Adrenal gland (tissue), 12 donors: ENCODE measurements around the gene BEST1. TPM values are rescaled to one million over a fixed set of nuclear protein-coding genes. Genes with fewer than 3 reads are reported as not detected.

Source experiments
- DNase-seq, 7 donors: peaks; one replicate each; pipeline ENCODE4 v3.0.0-alpha.2; 2019 to 2020
- H3K27ac ChIP-seq, 5 donors: fragments of 200-600 bp; sonication (generic) in 4 of 5; 1 replicate in 3 of 5; 2 replicates in 2 of 5; pipeline versions ENCODE4 v1.5.1 to v1.8.0; 2016 to 2020; ENCODE audit warnings: mild to moderate bottlenecking in 1 of 5
- H3K27me3 ChIP-seq: fragments of 200-600 bp; 2 replicates; pipeline ENCODE4 v1.8.0; 2021
- H3K36me3 ChIP-seq, 2 donors: fragments of 200-600 bp; replicated peaks in 1 of 2; 1 replicate in 1 of 2; 2 replicates in 1 of 2; pipeline versions ENCODE4 v1.5.1 to v1.8.0; 2018 to 2022
- H3K4me1 ChIP-seq, 2 donors: fragments of 200-600 bp; replicated peaks in 1 of 2; 1 replicate in 1 of 2; 2 replicates in 1 of 2; pipeline versions ENCODE4 v1.5.1 to v1.8.0; 2018 to 2021
- H3K4me3 ChIP-seq, 4 donors: fragments of 200-600 bp; sonication (generic) in 3 of 4; one replicate each; pipeline ENCODE4 v1.5.1; 2016 to 2018
- H3K9me3 ChIP-seq, 3 donors: fragments of 200-600 bp; sonication (generic) in 1 of 3; replicated peaks in 1 of 3; 1 replicate in 2 of 3; 2 replicates in 1 of 3; pipeline versions ENCODE4 v1.5.1 to v1.8.0; 2016 to 2021
- POLR2A ChIP-seq, 2 donors: fragments of 450-650 bp; IDR thresholded peaks; one replicate each; pipeline ENCODE4 v1.6.1; 2017; ENCODE audit warnings: antibody characterized with exemption in 2 of 2, mild to moderate bottlenecking in 2 of 2, moderate library complexity in 1 of 2
- WGBS, 4 donors: extraction: QIAGEN DNeasy Blood & Tissue Kit in 2 of 4; methylation state at CpG; one replicate each; pipeline versions ENCODE4 v1.1.5 to v1.1.7; 2013 to 2017; 5-methylcytosine and 5-hydroxymethylcytosine counted together
- intact Hi-C, 2 donors: fragments of 100-400 bp; cut with DNase I; formaldehyde crosslinking; loops; one replicate each; pipeline versions ENCODE4 v1.14.1 to v1.15.0; 2022 to 2023
- polyA plus RNA-seq, 3 donors: library from polyadenylated mRNA; stranded (reverse); fragments of 200-250 nt in 2 of 3; fragments of 350-450 nt in 1 of 3; fragmentation: Illumina TruSeq in 1 of 3; extraction: RNeasy Lipid Tissue Mini Kit (QIAGEN cat#74804) in 1 of 3; gene quantifications; one replicate each; pipeline ENCODE4 v1.2.3, GENCODE V29; 2013 to 2014
- total RNA-seq, 9 donors: library from RNA; depleted of rRNA in 4 of 9; stranded (reverse); fragments of >200 nt in 4 of 9; fragments of 120-200 nt in 1 of 9; fragmentation: NEBNext Ultra II Directional in 1 of 9; extraction: Animal tissue kit (Norgen Biotek cat#: 25700) in 1 of 9; gene quantifications; one replicate each; pipeline versions ENCODE4 v1.1.0 to v1.2.4, GENCODE V29; 2013 to 2023
- TF ChIP-seq, protein P1 (sequence below), 6 experiments: fragments of 450-650 bp in 4 of 6; fragments of 200-600 bp in 2 of 6; sonication (generic) in 1 of 6; IDR thresholded peaks; 1 replicate in 5 of 6; 2 replicates in 1 of 6; pipeline versions ENCODE4 v1.5.1 to v1.8.0; 2016 to 2021; ENCODE audit warnings: antibody characterized with exemption in 6 of 6, mild to moderate bottlenecking in 2 of 6, moderate library complexity in 1 of 6
- donor health status: healthy with polysubstance abuse.
- donor health status: Bipolar disorder and iron deficiency.
- donor health status: DM: yes; HTN: yes; CAD: no.
- donor health status: DM: no; HTN: no; CAD: no.
- donor health status: DM: no; HTN: no; CAD: no.
- donor health status: DM: yes; HTN: yes; CAD: no.

BEST1 gene
- total and polyA plus RNA-seq, 12 donors = 0.44 to 6.8 (median 3.9) TPM

GRCh38 chr11:61968758-61969390 lies 18.7 kb downstream of the BEST1 start:
- Histone ChIP-seq H3K9me3 (no peaks in the 10 kb centered on the region), H3K27ac (peak overlapping the region; percentile 90 to 98 (median 97)), H3K36me3 (peaks cover 0 to 24% of the 10 kb centered on the region in 2 donors), H3K4me3 (peak overlapping the region in 1 of 4 donors; percentile 98), H3K4me1 (peaks cover 54 to 75% of the 10 kb centered on the region in 2 donors), H3K27me3 (no peaks in the 10 kb centered on the region)
- TF ChIP-seq, protein P1, sequence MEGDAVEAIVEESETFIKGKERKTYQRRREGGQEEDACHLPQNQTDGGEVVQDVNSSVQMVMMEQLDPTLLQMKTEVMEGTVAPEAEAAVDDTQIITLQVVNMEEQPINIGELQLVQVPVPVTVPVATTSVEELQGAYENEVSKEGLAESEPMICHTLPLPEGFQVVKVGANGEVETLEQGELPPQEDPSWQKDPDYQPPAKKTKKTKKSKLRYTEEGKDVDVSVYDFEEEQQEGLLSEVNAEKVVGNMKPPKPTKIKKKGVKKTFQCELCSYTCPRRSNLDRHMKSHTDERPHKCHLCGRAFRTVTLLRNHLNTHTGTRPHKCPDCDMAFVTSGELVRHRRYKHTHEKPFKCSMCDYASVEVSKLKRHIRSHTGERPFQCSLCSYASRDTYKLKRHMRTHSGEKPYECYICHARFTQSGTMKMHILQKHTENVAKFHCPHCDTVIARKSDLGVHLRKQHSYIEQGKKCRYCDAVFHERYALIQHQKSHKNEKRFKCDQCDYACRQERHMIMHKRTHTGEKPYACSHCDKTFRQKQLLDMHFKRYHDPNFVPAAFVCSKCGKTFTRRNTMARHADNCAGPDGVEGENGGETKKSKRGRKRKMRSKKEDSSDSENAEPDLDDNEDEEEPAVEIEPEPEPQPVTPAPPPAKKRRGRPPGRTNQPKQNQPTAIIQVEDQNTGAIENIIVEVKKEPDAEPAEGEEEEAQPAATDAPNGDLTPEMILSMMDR (IDR thresholded peaks at IDR 0.05) = no peak
- no peak for TF ChIP-seq POLR2A (IDR thresholded peaks at IDR 0.05)
- peak in 5 of 7 donors; percentile 8 to 56 (median 26) for DNase-seq
- 92 to 95% (median 92%) methylated on average over 16 of the region's 16 CpGs for WGBS, 4 donors
- intact Hi-C loops = no loop called here

GRCh38 chr11:61969391-61969758 lies 19.2 kb downstream of the BEST1 start:
- Histone ChIP-seq H3K36me3 (peaks cover 0 to 19% of the 10 kb centered on the region in 2 donors), H3K4me3 (peak overlapping the region in 1 of 4 donors; percentile 98), H3K27me3 (no peaks in the 10 kb centered on the region), H3K27ac (peak overlapping the region; percentile 54 to 98 (median 97)), H3K9me3 (no peaks in the 10 kb centered on the region), H3K4me1 (peaks cover 52 to 73% of the 10 kb centered on the region in 2 donors)
- no peak for TF ChIP-seq POLR2A (IDR thresholded peaks at IDR 0.05)
- TF ChIP-seq, protein P1 (IDR thresholded peaks at IDR 0.05) = no peak
- DNase-seq = peak in 1 of 7 donors; percentile 3
- WGBS, 4 donors = 87 to 95% (median 93%) methylated on average over 7 of the region's 7 CpGs
- intact Hi-C loops = no loop called here

- intact Hi-C loops = no loop called here
- 65 to 78% (median 70%) methylated on average over 2 of the region's 2 CpGs for WGBS, 4 donors
- Histone ChIP-seq H3K27me3 (no peaks in the 10 kb centered on the region), H3K4me3 (peak overlapping the region in 1 of 4 donors; percentile 98), H3K9me3 (no peaks in the 10 kb centered on the region), H3K27ac (peak overlapping the region; percentile 86 to 98 (median 94)), H3K36me3 (peaks cover 0 to 12% of the 10 kb centered on the region in 2 donors), H3K4me1 (peaks cover 46 to 66% of the 10 kb centered on the region in 2 donors)
- no peak for DNase-seq
- peak in 1 of 2 donors; percentile 19 for TF ChIP-seq POLR2A (IDR thresholded peaks at IDR 0.05)
- TF ChIP-seq, protein P1 (IDR thresholded peaks at IDR 0.05) = no peak
Observed at GRCh38 chr11:61969838-61970662, 19.9 kb downstream of the BEST1 start.
